Measurements from ENCODE around the gene MND1. TPM values are rescaled to one million over a fixed set of nuclear protein-coding genes. Genes with fewer than 3 reads are reported as not detected.

Gene MND1
- total RNA-seq, 6 experiments from 2014 or later, result 0.22 to 1.8 (median 0.86) TPM; not detected in 1

DNA sequence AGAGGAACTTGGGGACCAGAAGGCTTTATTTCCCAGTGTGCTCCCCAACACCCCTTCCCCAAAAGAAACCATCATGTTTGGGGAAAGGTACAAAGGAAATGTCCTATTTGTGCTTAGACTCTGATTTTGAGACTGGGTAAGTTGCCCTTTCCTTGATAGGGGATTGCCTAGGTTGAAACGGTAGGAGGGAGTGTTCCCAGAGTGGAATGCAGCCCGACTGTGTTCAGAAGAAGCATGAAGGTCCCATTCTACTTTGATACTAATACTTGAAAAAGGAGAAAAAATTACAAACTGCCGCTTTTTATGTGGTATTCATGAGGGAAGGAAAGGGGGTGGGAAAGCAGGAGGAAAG is 89.2 kb downstream of the MND1 start:
- H3K9me3 ChIP-seq, result no peaks in the 10 kb centered on the region
- ATAC-seq (no peak), DNase-seq (no peak)
- intact Hi-C loops (cut with DNase I), result loop anchor here in 1 of 2 donors (10.0 kb wide), 1 partner anchor 141 kb away; no protein-coding TSS in a partner anchor
- no peaks in the 10 kb centered on the region for H3K36me3 ChIP-seq
- peak overlapping the region; percentile 32 to 83 (median 68) for H3K27ac ChIP-seq
- WGBS (ENCODE audit: insufficient coverage, low coverage, low lambda C conversion rate, missing lambda C conversion rate), result 68% methylated on average over 3 of the region's 3 CpGs
- no peaks in the 10 kb centered on the region for H3K27me3 ChIP-seq
- H3K4me1 ChIP-seq, result no peaks in the 10 kb centered on the region
- no peak for TF ChIP-seq POLR2A (IDR thresholded peaks at IDR 0.05)
- TF ChIP-seq, protein P1, sequence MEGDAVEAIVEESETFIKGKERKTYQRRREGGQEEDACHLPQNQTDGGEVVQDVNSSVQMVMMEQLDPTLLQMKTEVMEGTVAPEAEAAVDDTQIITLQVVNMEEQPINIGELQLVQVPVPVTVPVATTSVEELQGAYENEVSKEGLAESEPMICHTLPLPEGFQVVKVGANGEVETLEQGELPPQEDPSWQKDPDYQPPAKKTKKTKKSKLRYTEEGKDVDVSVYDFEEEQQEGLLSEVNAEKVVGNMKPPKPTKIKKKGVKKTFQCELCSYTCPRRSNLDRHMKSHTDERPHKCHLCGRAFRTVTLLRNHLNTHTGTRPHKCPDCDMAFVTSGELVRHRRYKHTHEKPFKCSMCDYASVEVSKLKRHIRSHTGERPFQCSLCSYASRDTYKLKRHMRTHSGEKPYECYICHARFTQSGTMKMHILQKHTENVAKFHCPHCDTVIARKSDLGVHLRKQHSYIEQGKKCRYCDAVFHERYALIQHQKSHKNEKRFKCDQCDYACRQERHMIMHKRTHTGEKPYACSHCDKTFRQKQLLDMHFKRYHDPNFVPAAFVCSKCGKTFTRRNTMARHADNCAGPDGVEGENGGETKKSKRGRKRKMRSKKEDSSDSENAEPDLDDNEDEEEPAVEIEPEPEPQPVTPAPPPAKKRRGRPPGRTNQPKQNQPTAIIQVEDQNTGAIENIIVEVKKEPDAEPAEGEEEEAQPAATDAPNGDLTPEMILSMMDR (IDR thresholded peaks at IDR 0.05), result no peak
- no peak overlapping the region for H3K4me3 ChIP-seq

DNA sequence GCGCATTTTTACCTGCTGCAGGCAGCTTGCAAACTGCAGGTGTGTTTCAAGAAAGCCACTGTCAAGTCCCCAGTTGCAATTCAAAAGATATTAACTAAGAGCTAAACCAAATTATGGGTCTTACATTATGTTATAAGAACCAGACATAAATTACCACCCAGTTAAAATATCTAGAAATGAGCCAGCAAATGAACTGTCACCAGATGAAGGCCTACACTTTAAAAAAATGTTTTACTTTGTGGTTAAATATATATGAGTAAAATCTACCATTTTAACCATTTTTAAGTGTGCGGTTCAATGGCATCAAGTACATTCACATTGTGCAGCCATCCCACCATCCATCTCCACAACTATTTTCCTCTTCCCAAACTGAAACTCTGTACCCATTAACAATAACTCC is 89.7 kb downstream of the MND1 start:
- ATAC-seq, result no peak
- Histone ChIP-seq H3K4me3 (no peak overlapping the region), H3K27me3 (no peaks in the 10 kb centered on the region), H3K36me3 (no peaks in the 10 kb centered on the region), H3K27ac (no peak overlapping the region), H3K4me1 (no peaks in the 10 kb centered on the region), H3K9me3 (no peaks in the 10 kb centered on the region)
- TF ChIP-seq, protein P1 (IDR thresholded peaks at IDR 0.05), result no peak
- TF ChIP-seq POLR2A (IDR thresholded peaks at IDR 0.05), result no peak
- intact Hi-C loops (cut with DNase I), result loop anchor here in 1 of 2 donors (10.0 kb wide), 1 partner anchor 141 kb away; no protein-coding TSS in a partner anchor
- WGBS (ENCODE audit: insufficient coverage, low coverage, low lambda C conversion rate, missing lambda C conversion rate), result 46% methylated on average over 2 of the region's 2 CpGs
- DNase-seq, result no peak

DNA sequence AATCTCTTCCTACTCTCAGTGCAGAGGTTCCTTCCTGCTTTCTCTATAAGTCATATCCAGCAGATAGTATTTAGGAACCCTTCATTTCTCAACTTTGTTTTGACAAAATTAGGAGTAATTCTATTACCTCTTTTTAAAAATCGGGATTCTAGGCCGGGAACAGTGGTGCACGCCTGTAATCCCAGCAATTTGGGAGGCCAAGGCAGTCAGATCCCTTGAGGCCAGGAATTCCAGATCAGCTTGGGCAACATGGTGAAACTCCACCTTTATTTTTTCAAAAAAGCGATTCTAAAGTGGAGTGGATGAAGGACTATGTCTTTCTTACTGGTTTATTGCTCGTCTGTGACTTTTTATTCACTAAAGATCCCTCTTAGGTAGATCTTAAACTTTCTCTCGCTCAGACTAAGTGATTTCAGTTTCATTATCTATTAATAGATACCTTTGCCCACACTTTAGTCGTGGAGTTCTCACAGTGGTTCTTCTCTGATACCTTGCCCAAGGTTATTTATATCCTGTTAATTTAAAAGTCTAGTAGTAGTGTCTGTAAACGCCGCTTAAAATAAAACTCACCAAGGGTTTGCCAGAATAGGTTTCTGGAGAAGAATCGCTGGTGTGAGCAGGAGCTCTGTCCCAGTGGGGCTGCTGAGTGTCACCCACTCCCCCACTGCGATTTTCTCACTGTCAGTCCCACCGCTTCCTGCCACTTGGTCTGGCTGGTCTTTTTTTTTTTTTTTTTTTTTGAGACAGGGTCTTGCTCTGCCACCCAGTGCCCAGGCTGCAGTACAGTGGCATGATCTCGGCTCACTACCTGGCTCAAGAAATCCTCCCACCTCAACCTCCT is 94.6 kb downstream of the MND1 start:
- Histone ChIP-seq H3K27me3 (no peaks in the 10 kb centered on the region), H3K9me3 (no peaks in the 10 kb centered on the region), H3K4me3 (peak overlapping the region; percentile 2 to 32 (median 22)), H3K27ac (peak overlapping the region; percentile 2 to 83 (median 60)), H3K4me1 (no peaks in the 10 kb centered on the region), H3K36me3 (no peaks in the 10 kb centered on the region)
- ATAC-seq (peak; percentile 87 to 94 (median 89)), DNase-seq (no peak)
- TF ChIP-seq POLR2A (IDR thresholded peaks at IDR 0.05), result no peak
- TF ChIP-seq, protein P1 (IDR thresholded peaks at IDR 0.05), result no peak
- 34% methylated on average over 13 of the region's 13 CpGs for WGBS (ENCODE audit: insufficient coverage, low coverage, low lambda C conversion rate, missing lambda C conversion rate)
- intact Hi-C loops (cut with DNase I), result loop anchor here in 1 of 2 donors (10.0 kb wide), 1 partner anchor 136 kb away; no protein-coding TSS in a partner anchor

DNA sequence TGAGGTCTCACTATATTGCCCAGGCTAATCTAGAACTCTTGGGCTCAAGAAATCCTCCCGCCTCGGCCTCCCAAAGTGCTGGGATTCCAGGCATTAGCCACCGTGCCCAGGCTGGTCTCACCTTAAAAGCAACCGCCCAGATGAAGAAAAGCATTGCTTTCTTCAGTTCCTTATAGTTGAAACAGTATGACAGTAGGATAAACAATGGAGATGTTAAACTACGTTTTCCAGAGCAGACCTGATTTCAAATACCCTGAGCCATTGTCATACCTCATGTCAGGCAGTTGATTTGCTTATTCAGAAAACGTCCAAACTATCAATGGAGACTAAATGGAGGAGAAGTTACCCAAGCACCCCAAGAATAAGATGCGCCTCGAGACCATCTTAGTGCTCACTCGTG is 95.3 kb downstream of the MND1 start:
- Histone ChIP-seq H3K27me3 (no peaks in the 10 kb centered on the region), H3K36me3 (no peaks in the 10 kb centered on the region), H3K4me1 (no peaks in the 10 kb centered on the region), H3K9me3 (no peaks in the 10 kb centered on the region), H3K27ac (no peak overlapping the region), H3K4me3 (no peak overlapping the region)
- 86% methylated on average over 7 of the region's 9 CpGs for WGBS (ENCODE audit: insufficient coverage, low coverage, low lambda C conversion rate, missing lambda C conversion rate)
- DNase-seq, result no peak
- no peak for TF ChIP-seq POLR2A (IDR thresholded peaks at IDR 0.05)
- TF ChIP-seq, protein P1 (IDR thresholded peaks at IDR 0.05), result no peak
- ATAC-seq, result no peak
- intact Hi-C loops (cut with DNase I), result loop anchor here in 1 of 2 donors (10.0 kb wide), 1 partner anchor 135 kb away; no protein-coding TSS in a partner anchor

All from right lobe of liver (tissue), 6 donors.